A673 (cell line): Measurements from ENCODE around the gene HMGN4. TPM values are rescaled to one million over a fixed set of nuclear protein-coding genes. Genes with fewer than 3 reads are reported as not detected.

Experiments
- BruUV-seq: library from RNA; stranded (reverse); fragments of 400-500 nt; replicated peaks from 2 replicates; lab custom pipeline; 2021; lab: Mats Ljungman, UMichigan
- CTCF ChIA-PET: fragments of 300-600 bp; sonication (Branson Sonifier 250); formaldehyde crosslinking; loops from one replicate; lab custom pipeline; 2022; ENCODE audit warnings: antibody characterized with exemption; lab: Charles Lee
- POLR2A ChIA-PET: fragments of 300-600 bp; sonication (Branson Sonifier 250); formaldehyde crosslinking; loops from one replicate; lab custom pipeline; 2022; ENCODE audit warnings: antibody characterized with exemption; ENCODE audit not compliant: low non-redundant PET; lab: Charles Lee
- DNase-seq: peaks from one replicate; pipeline ENCODE4 v3.0.0-alpha.2; 2015; ENCODE audit warnings: low spot score
- H3K27ac ChIP-seq: fragments of 200-600 bp; sonication (generic); 2 replicates; pipeline ENCODE4 v1.5.1; 2016; ENCODE audit warnings: mixed run types, low read depth, mild to moderate bottlenecking, mixed read lengths, antibody characterized with exemption, low read length; ENCODE audit not compliant: poor library complexity, severe bottlenecking
- H3K27me3 ChIP-seq: fragments of 200-600 bp; sonication (generic); replicated peaks from 2 replicates; pipeline ENCODE4 v1.6.1; 2017; ENCODE audit warnings: mixed run types, low read depth, mild to moderate bottlenecking, mixed read lengths, antibody characterized with exemption, low read length; ENCODE audit not compliant: insufficient read depth, poor library complexity
- H3K36me3 ChIP-seq: fragments of 200-600 bp; sonication (generic); 2 replicates; pipeline ENCODE4 v1.6.1; 2016; ENCODE audit warnings: mixed run types, mild to moderate bottlenecking, mixed read lengths, antibody characterized with exemption, low read length; ENCODE audit not compliant: insufficient read depth, poor library complexity, severe bottlenecking
- H3K4me1 ChIP-seq: fragments of 200-600 bp; sonication (generic); 2 replicates; pipeline ENCODE4 v1.6.1; 2017; ENCODE audit warnings: mixed run types, mild to moderate bottlenecking, mixed read lengths, antibody characterized with exemption, low read length; ENCODE audit not compliant: insufficient read depth, poor library complexity, severe bottlenecking
- H3K4me3 ChIP-seq: fragments of 200-600 bp; sonication (generic); 2 replicates; pipeline ENCODE4 v1.5.1; 2016; ENCODE audit warnings: low read depth, mixed run types, mild to moderate bottlenecking, mixed read lengths, low read length; ENCODE audit not compliant: poor library complexity, severe bottlenecking
- H3K9me3 ChIP-seq: fragments of 200-600 bp; sonication (generic); 2 replicates; pipeline ENCODE4 v1.6.1; 2016; ENCODE audit warnings: mixed run types, low read depth, mild to moderate bottlenecking, mixed read lengths, antibody characterized with exemption, low read length; ENCODE audit not compliant: poor library complexity, severe bottlenecking
- CTCF ChIP-seq: fragments of 300-800, 200-600 bp; sonication (generic); conservative IDR thresholded peaks from 2 replicates; pipeline ENCODE4 v1.5.1; 2017; ENCODE audit warnings: low read depth, mild to moderate bottlenecking, antibody characterized with exemption, low read length, moderate library complexity, mixed read lengths
- EZH2 ChIP-seq: fragments of 200-600 bp; sonication (generic); IDR thresholded peaks from 2 replicates; pipeline ENCODE4 v1.6.1; 2017; ENCODE audit warnings: borderline replicate concordance, low read depth, mild to moderate bottlenecking, mixed read lengths, antibody characterized with exemption, low read length; ENCODE audit not compliant: poor library complexity, severe bottlenecking
- intact Hi-C: fragments of 100-400 bp; cut with micrococcal nuclease; formaldehyde crosslinking; loops from one replicate; pipeline ENCODE4 v1.10.0; 2022; ENCODE audit not compliant: unreplicated experiment
- total RNA-seq: library from RNA; stranded (reverse); gene quantifications from 2 replicates; pipeline ENCODE4 v1.2.3, GENCODE V29; 2021

HMGN4 gene
- total RNA-seq, 1 experiment from 2014 or later, result 58.6 TPM

GRCh38 chr6:26553635-26554446 lies 15.7 kb downstream of the HMGN4 start:
- Histone ChIP-seq H3K27me3 (no peaks in the 10 kb centered on the region), H3K27ac (peak overlapping the region; percentile 69), H3K9me3 (no peaks in the 10 kb centered on the region), H3K4me1 (no peaks in the 10 kb centered on the region), H3K4me3 (peak overlapping the region; percentile 61), H3K36me3 (no peaks in the 10 kb centered on the region)
- CTCF ChIA-PET, result interaction anchor here (0.6 to 1.0 kb wide), 2 partner anchors 42 to 299 kb away, joined by 3 to 9 read pairs; no protein-coding TSS in a partner anchor
- intact Hi-C loops, result loop anchor here (1.0 to 10.0 kb wide), 5 partner anchors 15 to 499 kb away; a partner anchor contains a TSS
- TF ChIP-seq EZH2 (no peak), CTCF (no peak)
- POLR2A ChIA-PET, result no interaction called here
- no TSS peak for BruUV-seq
- peak; percentile 89 for DNase-seq

GRCh38 chr6:26554447-26554696 lies 16.2 kb downstream of the HMGN4 start:
- H3K27ac ChIP-seq, result peak overlapping the region; percentile 69

More at GRCh38 chr6:26554447-26554696, 16.2 kb downstream of the HMGN4 start:
- Histone ChIP-seq H3K4me1 (no peaks in the 10 kb centered on the region), H3K27me3 (no peaks in the 10 kb centered on the region), H3K36me3 (no peaks in the 10 kb centered on the region), H3K9me3 (no peaks in the 10 kb centered on the region), H3K4me3 (peak overlapping the region; percentile 61)
- intact Hi-C loops, result loop anchor here (2.0 to 10.0 kb wide), 4 partner anchors 14 to 500 kb away; a partner anchor contains a TSS
- ChIA-PET CTCF (interaction anchor here (0.6 to 1.2 kb wide), 3 partner anchors 41 to 299 kb away, joined by 3 to 9 read pairs (median 5); no protein-coding TSS in a partner anchor), POLR2A (no interaction called here)
- TF ChIP-seq EZH2 (no peak), CTCF (no peak)
- BruUV-seq, result no TSS peak
- DNase-seq, result no peak
